NCI-H2171 (cell line): ENCODE measurements around the gene KIZ.
"Not testable (repeated sequence)": the region's sequence is repeated elsewhere in the genome, so short reads cannot be mapped to it uniquely, and the experiment has no call there.

Experiments
- DNase-seq: peaks from one replicate; lab custom pipeline; 2025; lab: John Stamatoyannopoulos, UW

KIZ gene

GRCh38 chr20:21137078-21137477, 11.2 kb downstream of the KIZ start:
- DNase-seq, result no peak

- DNase-seq, result no peak
Observed at GRCh38 chr20:21139881-21140566, 14.1 kb downstream of the KIZ start.

GRCh38 chr20:21141825-21142224, 15.9 kb downstream of the KIZ start:
- no peak for DNase-seq

DNA sequence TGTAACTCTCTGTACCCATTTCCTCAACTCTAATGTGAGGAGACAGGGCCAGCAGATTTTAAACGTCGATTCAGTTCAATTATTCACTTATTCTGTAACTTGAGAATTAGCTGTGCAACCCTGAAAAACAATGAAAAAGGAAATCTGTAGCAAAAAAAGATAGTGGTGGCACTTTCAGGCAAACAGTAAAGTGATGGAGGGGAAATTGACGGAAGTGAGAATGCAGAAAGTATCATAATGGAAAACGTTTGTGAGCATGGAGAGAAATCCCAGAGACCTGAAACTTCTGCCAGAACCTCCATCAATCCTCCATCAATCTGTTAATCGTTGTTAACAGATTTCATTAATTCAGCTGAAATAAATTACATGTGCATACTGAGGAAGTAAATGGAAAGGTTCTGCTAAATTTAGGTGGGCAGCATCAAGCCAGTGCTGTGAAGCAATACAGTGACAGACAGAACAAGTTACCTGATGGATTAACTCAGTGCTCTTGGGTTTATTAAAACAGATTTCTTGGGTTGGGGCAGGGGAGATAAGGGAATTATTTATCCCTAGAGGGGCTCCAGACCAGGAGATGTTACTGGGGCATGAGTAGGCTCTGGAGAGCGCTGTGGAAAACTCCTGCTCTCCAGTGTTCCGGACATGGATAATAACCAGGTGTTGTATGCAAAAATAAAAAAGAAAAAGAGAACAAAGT, 17.5 kb downstream of the KIZ start:
- DNase-seq, result no peak

DNA sequence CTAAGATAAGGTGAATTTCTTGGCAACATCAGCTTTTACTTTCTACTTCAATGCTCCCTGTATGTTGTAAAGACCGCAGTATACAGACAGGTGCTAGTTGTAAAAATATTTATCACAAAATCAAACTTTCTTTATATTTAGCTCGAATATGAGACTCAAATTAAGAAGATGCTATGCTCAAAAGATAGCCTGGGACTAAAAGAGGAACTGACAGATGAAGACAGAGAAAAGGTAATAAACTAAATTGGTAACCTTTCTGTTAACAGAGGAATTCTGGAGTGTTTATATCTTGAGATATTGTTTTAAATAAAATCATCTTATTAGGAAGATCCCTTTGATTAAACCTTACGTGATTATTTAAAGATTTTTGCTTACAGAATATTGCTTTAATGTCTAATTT, 19.5 kb downstream of the KIZ start:
- DNase-seq, result no peak

GRCh38 chr20:21146215-21146614, 20.3 kb downstream of the KIZ start:
- no peak for DNase-seq

GRCh38 chr20:21147593-21147992, 21.7 kb downstream of the KIZ start:
- no peak for DNase-seq

GRCh38 chr20:21149344-21149743, 23.5 kb downstream of the KIZ start:
- no peak for DNase-seq

- DNase-seq, result no peak
Observed at GRCh38 chr20:21151791-21152190, 25.9 kb downstream of the KIZ start.

DNA sequence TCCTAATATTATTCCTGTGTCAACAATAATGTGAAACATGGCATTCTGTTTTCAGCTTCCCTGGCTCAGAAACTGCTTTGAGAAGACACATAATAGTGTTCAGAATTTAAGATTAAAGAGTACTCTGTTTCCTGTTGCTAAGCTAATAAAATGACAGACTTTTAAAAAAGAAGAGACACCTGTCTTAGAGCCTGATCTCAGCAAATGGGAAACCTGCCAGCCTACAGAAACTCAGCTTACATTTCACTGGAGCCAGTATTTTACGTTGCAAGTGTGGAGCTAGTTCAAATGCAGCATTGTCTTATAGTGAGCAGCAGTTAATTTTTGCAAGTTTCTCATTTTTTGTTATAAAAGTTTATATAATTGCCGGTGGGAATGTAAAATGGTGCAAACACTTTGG, 28.8 kb downstream of the KIZ start:
- no peak for DNase-seq

DNA sequence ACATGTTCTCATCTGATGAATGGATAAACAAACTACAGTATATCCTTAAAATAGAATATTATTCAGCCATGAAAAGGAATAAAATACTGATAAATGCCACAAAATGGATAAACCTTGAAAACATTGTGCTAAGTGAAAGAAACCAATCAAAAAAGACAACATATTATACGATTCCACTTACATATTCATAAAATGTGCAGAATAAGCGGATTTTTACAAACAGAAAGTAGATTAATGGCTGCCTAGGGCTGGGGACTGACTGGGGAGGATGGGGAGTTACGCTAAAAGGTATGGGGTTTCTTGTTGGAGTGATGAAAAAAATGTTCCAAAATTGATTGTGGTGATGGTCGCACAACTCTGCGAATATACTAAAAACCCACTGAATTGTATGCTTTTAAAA, 29.4 kb downstream of the KIZ start:
- no peak for DNase-seq

GRCh38 chr20:21156266-21156665, 30.4 kb downstream of the KIZ start:
- no peak for DNase-seq

GRCh38 chr20:21157006-21157405, 31.1 kb downstream of the KIZ start:
- DNase-seq, result no peak

- no peak for DNase-seq
Observed at GRCh38 chr20:21159658-21160380, 33.9 kb downstream of the KIZ start.

- no peak for DNase-seq
Observed at GRCh38 chr20:21161926-21162325, 36.0 kb downstream of the KIZ start.

- DNase-seq, result no peak
Observed at GRCh38 chr20:21162631-21163030, 36.7 kb downstream of the KIZ start.

- DNase-seq, result no peak
Observed at GRCh38 chr20:21166801-21167200, 40.9 kb downstream of the KIZ start.

DNA sequence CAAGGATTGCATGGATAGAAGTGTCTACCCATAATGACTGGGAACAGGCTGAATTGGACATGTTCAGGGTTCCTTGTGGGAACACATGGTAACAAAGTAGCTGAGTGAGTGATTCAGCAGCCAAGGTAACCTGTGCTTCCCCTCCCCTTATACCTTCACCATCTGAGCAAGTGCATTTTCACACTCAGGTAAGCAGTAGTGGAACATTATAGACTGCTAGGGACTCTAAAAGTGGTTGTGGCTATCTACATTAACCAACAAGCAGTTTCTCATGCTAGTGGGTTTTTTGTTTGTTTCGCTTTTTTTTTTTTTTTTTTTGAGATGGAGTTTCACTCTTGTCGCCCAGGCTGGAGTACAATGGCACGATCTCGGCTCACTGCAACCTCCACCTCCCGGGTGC, 41.4 kb downstream of the KIZ start:
- DNase-seq, result no peak

DNA sequence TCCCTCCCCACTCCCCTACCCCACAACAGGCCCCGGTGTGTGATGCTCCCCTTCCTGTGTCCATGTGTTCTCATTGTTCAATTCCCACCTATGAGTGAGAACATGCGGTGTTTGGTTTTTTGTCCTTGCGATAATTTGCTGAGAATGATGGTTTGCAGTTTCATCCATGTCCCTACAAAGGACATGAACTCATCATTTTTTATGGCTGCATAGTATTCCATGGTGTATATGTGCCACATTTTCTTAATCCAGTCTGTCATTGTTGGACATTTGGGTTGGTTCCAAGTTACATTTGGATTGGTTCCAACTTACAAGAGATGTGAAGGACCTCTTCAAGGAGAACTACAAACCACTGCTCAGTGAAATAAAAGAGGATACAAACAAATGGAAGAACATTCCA, 42.2 kb downstream of the KIZ start:
- DNase-seq, result not testable (repeated sequence)

GRCh38 chr20:21172626-21173025, 46.7 kb downstream of the KIZ start:
- DNase-seq, result no peak

GRCh38 chr20:21173485-21173884, 47.6 kb downstream of the KIZ start:
- DNase-seq, result no peak

- DNase-seq, result no peak
Observed at GRCh38 chr20:21174516-21175239, 48.8 kb downstream of the KIZ start.

- no peak for DNase-seq
Observed at GRCh38 chr20:21175433-21175832, 49.6 kb downstream of the KIZ start.
